CD4-positive, alpha-beta T cell treated with Interleukin-6 at 100 ng/mL for 8 hours (primary cell): ENCODE measurements around the gene PADI4.
"Not testable (repeated sequence)": the region's sequence is repeated elsewhere in the genome, so short reads cannot be mapped to it uniquely, and the experiment has no call there.

Source experiments
- DNase-seq: peaks from one replicate; pipeline ENCODE4 v3.0.0-alpha.2; 2020; ENCODE audit warnings: mixed read lengths, low spot score

The PADI4 gene

DNA sequence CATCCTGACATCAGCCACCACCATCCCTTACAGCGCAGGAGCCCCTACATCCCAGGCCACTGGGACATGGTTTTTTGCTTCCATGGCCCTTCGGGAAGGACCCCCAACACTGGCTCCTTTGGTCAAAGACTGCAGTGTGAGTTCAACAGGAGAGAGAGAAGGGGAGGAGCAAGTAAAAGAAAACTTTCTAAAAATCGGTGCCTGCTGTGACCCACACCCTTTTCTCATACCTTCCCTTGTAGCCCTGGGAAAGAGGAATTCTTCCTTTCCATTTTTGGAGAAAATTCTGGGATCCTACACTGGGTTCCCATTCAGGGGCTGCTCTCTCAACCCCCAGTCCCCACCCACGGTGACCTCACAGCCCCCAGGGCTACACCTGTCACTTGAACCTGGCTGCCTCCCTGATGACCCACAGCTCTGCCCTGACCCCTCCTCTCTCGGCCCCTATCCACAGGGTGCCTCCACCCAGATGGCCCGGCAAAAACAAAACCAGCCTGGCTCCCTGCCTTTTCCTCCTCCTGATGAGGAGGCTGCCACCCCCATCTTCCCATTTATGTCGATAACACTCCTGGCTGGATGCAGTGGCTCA lies 7.6 kb downstream of the PADI4 start:
- DNase-seq: no peak

DNA sequence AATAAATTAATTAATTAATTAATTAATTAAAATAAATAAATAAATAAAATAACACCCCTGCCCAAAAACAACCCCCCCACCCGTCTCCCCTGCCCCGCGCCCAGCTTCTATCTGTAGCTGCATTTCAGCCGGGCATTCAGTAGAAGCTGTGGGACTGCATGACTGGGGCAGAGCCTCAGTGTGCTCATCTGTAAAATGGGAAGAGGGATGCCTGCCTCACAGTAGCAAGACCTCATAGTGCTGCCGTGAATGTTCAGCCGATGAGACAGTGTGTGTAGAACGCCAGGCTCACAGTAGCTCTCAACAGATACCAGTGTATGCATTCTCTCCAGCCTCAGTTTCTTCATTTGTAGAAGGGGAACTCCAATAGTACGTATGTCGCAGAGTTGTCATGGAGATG lies 8.7 kb downstream of the PADI4 start:
- no peak for DNase-seq

DNA sequence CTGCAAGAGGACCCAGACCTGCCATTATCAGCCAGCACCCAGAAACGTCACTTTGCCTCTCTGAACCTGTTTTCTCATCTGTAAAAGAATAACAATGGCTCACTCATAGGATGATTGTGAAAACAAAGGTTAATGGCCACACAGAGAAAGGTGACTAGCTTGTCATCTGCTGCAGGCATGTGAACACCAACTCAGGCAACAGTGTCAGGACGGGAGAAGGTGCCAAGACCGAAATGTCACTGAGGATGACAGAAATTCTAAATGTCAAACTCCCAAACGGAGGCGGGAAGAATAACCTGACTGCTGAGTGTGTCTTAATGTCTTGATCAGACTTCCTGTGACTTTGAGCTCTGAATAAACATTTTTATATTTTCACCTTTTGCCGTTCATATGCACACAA lies 10.3 kb downstream of the PADI4 start:
- no peak for DNase-seq

DNA sequence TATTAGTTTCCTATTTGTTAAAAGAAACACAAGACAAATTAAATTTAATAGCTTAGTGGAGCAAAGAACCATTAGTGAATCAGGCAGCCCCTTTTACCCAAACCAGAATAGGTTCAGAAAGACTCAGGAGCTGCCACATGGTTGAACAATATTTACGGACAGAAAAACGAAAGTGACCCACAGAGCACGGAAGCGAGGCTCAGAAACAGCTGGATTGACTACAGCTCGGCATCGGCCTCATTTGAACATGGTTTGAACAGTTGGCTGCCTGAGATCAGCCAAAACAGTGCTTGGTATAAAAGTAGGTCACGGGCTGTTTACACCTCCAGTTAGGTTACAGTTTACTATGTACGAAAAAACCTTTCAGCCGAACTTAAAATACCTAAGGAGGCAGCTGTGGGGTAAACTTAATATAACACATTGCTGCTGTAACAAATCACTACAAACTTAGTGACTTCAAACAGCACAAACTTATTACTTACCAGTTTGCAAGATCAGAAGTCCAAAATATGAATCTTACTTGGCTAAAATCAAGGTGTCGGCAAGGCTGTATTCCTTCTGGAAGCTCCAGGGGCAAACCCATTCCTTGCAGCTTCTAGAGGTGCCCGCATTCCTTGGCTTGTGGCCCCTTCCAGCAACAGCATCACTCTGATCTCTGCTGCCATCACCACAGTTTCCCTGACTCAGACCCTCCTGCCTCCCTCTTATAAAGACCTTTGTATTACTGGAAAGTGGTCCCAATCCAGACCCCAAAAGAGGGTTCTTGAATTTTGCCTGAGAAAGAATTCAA lies 11.8 kb downstream of the PADI4 start:
- DNase-seq: no peak

DNA sequence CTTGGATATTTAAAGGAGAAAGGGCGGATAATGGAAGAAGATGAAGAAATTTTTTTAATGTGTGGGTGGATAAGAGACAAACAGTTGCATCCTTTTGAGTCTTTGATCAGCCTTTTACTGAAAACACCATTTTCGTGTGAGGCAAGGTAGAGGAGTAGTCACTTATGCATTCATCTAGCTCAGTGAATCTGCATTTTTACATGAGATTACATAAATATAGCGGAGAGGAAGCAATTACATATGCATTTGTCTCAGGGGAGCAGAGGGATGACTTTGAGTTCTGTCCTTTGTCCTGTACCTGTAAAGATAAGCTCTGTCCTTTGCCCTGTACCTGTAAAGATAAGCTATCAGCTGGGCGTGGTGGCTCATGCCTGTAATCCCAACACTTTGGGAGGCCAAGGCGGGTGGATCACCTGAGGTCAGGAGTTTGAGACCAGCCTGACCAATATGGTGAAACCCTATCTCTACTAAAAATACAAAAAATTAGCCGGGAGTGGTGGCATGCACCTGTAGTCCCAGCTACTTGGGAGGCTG lies 13.9 kb downstream of the PADI4 start:
- DNase-seq: not testable (repeated sequence)

DNA sequence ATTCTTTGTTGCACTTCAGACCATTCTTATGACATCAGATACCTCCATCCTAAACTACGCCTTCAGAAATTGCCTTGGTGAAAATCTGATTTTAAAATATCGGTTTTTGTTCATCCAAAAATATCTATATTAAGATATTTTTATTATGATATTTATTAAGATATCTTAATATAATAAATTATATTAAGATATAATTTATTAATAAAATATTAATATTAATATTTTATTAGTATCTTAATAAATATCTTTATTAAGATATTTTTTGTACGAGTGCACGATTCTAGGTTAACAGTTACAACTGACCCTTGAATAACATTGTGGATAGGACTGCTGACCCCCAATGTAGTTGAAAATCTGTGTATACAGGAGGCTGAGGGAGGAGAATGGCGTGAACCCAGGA lies 20.9 kb downstream of the PADI4 start:
- no peak for DNase-seq

DNA sequence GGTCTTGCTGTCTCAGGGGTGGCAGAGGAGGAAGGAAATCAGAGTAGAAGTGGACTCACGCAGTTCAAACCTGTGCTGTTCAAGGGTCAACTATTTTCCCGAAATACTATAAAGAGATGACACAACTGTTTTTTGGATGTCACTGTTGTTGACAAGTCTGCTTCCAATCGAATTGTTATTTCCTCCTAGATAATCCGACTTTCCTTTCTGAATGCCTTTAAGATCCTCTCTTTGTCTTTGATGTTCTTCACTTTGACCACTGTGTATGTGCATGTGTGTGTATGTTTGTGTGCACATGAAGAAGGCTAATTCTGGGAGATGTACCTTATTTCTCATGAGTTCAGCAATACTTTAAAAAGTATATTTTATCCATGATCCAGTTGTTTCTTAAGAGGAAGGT lies 21.6 kb downstream of the PADI4 start:
- DNase-seq: no peak

DNA sequence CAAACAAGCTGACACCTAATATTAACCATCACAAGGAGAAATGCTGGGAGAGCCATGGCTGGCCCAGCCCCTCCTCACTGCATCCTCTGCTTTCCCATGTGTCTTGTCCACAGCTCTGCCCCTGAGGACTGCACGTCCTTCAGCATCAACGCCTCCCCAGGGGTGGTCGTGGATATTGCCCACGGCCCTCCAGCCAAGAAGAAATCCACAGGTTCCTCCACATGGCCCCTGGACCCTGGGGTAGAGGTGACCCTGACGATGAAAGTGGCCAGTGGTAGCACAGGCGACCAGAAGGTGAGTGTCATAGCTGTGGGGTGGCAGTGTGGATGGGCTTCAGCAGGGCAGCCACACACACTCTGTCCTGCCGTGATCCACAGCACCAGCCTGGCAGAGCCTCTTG lies 22.9 kb downstream of the PADI4 start:
- no peak for DNase-seq

DNA sequence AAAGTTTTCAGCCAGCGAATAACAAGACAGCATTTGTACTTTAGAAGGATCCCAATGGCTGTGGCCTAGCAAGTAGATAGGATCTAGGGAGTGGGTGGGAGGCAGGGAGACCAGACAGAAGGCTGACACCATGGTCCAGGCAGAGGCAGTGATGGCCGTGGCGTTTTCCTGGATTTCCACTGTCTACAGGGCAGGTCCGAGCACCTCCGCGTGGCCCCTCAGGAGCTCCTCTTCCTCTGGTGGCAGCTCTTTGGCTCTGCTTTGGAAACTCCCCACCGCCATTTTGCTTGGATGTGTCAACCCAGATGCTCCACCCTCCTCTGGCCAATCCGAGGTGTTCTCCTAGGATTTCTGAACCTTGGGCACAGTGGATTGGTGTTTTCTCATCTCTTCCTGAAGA lies 25.1 kb downstream of the PADI4 start:
- DNase-seq: no peak

DNA sequence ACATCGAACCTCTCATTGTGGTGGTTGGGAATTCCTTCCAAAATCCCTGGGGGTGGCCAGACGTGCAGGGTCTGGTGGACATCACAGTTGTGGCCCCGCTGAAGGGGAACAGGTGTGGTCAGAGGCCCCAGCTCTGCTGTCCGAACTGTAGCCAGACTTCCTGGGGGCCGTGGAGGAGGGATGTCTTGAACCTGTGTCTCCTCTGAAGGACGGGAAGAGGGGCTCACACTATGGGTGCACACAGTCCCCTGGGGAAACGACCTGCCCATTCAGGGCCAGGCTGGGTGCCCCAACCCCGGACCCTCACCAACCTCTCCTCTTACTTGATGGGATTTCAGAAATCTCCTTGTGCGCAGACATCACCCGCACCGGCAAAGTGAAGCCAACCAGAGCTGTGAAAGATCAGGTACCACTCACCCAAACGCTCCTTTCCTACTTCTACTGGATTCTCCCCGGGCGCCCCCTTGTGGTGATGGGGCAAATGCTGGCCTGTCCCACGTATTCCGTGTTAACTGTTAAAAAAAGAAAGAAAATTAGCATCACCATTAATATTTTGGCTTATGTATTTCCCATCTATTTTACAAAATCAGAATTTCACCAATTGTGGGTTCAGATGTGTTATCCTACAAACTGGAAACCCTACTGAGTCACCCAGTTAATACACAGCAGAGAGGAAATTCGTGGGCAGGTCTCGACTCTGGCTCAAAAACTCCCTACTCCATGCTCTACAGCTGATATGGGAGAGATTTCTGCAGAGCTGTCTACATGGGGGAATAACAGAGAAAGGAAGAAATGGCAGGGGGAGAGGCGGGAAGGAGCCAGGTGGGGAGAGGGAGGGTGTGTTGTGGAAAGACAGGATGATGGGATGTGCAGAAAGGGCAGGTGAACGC lies 28.1 kb downstream of the PADI4 start:
- peak; percentile 33 for DNase-seq

DNA sequence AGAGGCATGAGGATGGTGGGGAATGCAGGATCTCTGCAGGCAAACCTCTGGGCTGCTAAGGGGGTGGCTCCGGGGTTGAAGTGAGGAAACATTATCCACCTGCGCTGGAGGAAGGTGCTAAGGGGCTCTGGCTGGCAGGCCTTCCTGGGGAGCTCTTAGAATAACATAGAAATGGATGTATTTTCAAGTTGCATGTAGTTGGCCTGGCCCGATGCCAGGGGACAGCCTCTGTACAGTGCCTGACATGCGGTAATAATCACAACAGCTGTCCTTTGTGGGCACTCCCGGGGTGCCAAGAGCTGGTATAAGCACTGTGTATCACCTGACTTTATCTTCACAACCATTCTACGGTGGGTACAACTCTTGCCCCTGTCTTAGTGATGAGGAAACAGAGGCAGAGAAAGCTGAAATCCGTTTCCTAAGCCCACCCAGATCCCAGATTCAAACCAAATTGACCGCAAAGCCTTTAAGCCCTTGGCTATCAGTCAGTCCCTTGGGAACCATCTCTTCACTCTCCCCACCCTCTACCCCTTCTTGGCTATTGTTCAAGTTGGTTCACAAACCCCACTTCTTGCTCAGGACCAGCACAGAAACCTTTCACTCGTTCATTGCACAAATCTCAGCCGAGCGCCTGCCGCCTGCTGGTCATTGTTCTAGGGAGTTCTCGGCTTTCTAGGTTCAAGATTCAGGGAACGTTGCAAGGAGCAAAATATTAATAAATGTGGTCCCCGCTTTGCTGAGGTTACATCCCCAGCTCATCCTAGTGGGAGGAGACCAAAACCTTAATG lies 30.9 kb downstream of the PADI4 start:
- no peak for DNase-seq

DNA sequence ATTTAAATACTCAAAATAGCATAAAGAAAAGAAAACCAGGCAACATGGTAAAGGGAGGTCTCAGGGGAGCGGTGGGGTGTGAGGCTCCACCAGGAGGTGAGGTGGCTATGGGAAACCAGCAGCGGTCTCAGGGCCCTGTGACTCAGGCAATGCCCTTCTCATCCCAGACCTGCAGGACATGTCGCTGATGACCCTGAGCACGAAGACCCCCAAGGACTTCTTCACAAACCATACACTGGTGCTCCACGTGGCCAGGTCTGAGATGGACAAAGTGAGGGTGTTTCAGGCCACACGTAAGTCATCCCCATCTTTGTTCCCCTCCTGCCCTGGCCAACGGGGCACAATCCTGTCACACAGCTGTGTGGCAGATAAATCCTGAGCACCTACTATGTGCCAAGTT lies 31.5 kb downstream of the PADI4 start:
- no peak for DNase-seq

DNA sequence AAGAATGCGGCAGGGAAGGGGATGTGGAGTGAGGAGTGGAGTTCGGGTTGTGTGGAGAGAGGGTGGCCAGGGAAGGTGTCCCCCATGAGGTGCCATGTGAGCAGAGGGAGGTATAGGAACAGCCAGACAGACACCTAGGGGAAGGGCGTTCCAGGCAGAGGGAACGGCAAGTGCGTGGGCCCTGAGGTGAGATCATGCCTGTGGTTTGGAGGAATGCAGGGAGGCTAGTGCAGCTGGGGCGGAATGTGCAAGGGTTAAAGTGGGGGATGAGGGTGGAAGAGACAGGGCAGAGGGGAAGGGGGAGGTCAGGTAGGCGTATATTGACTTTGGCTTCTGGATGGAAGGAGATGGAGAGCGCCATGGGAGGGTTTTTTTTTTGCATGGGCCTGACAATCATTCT lies 32.4 kb downstream of the PADI4 start:
- no peak for DNase-seq

DNA sequence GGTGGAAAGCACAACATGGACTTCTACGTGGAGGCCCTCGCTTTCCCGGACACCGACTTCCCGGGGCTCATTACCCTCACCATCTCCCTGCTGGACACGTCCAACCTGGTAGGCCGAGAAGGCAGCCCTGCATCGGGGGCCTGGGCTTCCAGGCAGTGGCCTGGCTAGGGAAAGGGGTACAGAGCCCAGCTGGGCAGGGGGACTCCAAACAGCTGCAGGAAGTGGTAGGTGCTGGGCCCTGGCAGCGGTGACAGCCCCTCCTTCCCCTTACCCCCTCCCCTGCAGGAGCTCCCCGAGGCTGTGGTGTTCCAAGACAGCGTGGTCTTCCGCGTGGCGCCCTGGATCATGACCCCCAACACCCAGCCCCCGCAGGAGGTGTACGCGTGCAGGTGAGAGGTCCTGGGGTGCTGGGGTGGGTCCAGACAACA lies 34.0 kb downstream of the PADI4 start:
- DNase-seq: no peak

DNA sequence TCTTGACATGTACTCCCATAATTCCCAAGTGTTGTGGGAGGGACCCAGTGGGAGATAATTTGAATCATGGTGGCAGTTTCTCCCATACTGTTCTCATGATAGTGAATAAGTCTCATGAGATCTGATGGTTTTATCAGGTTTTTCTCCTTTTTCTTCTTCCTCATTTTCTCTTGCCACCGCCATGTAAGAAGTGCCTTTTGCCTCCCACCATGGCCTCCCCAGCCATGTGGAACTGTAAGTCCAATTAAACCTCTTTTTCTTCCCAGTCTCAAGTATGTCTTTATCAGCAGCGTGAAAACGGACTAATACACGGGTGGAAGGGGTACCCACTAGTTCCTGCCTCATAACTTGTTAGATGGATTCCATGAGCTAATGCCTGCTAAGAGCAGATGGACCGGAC lies 37.5 kb downstream of the PADI4 start:
- not testable (repeated sequence) for DNase-seq

DNA sequence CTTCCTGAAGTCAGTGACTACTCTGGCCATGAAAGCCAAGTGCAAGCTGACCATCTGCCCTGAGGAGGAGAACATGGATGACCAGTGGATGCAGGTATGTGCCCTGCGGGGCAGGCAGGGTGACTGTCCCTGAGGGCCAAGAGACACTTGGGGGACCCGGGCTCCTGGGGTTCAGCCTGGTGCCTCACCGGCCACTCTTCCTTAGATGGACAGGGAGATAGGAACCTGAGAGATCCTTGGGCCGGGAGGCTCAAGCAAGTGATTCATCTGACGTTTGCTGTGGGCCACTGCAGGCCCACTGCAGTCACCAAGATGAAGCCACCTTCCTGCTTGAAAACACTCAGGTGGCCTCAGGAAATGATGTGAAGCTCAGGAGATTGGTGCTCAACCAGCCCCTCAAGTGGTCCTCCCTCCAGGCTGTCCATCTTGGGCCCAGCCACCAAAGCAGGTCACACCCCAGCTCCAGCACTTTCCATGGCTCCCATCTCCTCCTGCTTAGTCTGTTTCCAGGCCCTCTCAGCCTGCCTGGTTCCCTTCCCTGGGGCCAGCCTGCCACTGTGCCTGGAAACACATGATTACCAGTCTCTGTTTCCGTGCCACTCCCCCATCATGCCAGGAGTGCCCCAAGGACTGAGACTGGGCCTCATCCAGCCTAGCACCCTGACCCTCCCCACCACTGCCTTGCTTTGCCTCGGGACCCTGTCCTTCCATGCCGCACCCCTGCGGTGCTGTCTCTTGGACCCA lies 38.2 kb downstream of the PADI4 start:
- DNase-seq: no peak

DNA sequence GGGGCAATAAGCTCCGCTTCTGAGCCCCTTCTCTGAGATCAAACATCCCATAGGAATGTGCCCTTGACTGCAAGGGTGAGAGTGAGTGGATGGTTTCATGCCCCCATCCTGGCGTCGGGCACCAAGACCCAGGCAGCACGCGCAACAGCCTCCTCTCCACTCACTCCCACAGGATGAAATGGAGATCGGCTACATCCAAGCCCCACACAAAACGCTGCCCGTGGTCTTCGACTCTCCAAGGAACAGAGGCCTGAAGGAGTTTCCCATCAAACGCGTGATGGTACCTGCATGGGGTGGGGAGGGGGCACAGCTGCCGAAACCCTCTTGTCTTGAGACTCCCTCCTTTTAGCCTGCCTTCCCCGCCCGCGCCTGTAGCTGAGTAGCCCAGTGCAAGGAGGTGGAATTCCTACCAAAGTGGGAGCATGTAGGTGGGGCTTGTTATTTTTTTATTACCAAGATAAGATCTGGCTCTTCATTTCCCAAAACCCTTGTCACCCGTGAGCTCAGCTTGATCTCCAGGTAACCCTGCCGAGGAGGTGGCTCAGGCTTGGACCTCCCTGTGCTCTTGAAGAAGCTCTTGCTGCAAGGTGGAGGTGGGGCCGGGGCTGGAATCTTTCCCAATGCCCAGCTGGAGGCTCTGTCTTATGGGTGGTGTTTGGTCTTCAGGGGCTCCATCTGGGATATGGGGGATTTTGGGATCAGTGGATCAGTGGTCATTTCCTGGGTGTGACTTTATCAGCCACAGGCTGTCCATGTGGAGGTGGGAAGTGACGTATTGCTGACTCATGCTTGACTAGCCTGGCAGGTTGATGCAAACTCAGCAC lies 40.0 kb downstream of the PADI4 start:
- DNase-seq: no peak

DNA sequence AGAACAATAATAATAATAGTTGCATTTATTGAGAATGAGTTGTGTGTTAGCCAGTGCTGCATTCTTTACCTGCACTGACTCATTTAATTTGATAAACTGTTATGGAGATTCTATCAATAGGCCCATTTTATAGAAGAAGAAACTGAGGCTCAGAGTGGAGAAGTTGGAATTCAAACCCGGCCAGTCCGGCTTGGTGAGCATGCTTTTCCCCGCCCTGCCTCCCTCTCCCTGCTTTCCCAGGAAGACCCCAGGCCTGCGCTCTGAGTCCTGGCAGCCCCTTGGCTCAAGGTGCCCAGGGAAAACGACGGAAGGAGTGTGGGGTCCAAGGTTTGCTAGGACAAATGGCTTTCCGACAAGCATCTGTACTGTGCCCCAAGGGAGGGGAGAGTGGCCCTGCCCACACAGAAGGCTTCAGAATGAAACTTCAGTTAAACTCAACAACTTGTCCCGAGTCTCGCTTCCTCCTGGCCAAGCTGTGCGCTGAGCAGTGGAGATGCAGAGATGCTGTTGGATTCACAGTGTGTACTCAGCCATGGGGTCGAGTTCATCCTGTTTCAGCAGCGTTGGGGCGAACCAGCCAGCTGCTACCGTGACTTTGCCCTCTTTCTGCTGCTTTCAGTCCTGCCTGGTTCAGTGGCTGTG lies 40.7 kb downstream of the PADI4 start:
- no peak for DNase-seq

DNA sequence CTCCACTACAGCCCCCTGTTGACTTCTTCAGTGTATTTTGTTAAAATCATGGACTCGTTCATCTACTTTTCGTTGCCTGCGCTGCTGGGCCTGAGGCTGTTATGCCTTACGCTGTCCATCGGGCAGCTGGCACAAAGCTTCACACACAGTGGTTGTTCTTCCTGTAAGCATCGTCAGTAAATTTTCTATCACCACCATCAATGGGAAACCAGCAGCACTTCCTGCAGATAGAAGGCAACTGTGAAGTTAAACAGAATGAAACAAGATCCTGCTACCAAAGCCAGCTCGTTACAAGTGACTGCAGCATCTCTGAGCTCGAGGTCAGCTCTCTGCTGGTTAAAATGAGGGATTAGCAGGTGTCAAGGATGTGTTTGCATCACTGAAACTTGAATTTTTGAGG lies 42.1 kb downstream of the PADI4 start:
- DNase-seq: no peak
